Neutrophil (primary cell): ENCODE results near the gene HSP90AA1.
"Not testable (repeated sequence)": the region's sequence is repeated elsewhere in the genome, so short reads cannot be mapped to it uniquely, and the experiment has no call there.

ENCODE experiments used
- H3K27ac ChIP-seq: fragments of 200-600 bp; sonication (generic); 2 replicates; pipeline ENCODE4 v1.5.1; 2016; ENCODE audit warnings: mild to moderate bottlenecking, moderate library complexity
- H3K27me3 ChIP-seq: fragments of 200-600 bp; sonication (generic); 2 replicates; pipeline ENCODE4 v1.6.0; 2016; ENCODE audit warnings: mild to moderate bottlenecking
- H3K36me3 ChIP-seq: fragments of 200-600 bp; sonication (generic); 2 replicates; pipeline ENCODE4 v1.5.1; 2017
- H3K4me1 ChIP-seq, 2 experiments: fragments of 200-600 bp in 1 of 2; sonication (generic) in 1 of 2; 1 replicate in 1 of 2; 2 replicates in 1 of 2; pipeline versions ENCODE4 v1.5.1 to v1.6.1; 2013 to 2016; ENCODE audit warnings: low read depth in 1 of 2, low read length in 1 of 2, mild to moderate bottlenecking in 1 of 2, moderate library complexity in 1 of 2; ENCODE audit not compliant: control insufficient read depth in 1 of 2, insufficient read depth in 1 of 2
- H3K4me3 ChIP-seq, 2 experiments: fragments of 200-600 bp in 1 of 2; sonication (generic) in 1 of 2; 1 replicate in 1 of 2; 2 replicates in 1 of 2; pipeline ENCODE4 v1.5.1; 2013 to 2016; ENCODE audit warnings: low read depth in 1 of 2, low read length in 1 of 2, mild to moderate bottlenecking in 1 of 2, moderate library complexity in 1 of 2
- H3K9me3 ChIP-seq: fragments of 200-600 bp; sonication (generic); 2 replicates; pipeline ENCODE4 v1.5.1; 2016
- TF ChIP-seq, protein P1 (sequence below): fragments of 200-600 bp; sonication (generic); IDR thresholded peaks from 2 replicates; pipeline ENCODE4 v1.5.1; 2016; ENCODE audit warnings: antibody characterized with exemption

The HSP90AA1 gene

DNA sequence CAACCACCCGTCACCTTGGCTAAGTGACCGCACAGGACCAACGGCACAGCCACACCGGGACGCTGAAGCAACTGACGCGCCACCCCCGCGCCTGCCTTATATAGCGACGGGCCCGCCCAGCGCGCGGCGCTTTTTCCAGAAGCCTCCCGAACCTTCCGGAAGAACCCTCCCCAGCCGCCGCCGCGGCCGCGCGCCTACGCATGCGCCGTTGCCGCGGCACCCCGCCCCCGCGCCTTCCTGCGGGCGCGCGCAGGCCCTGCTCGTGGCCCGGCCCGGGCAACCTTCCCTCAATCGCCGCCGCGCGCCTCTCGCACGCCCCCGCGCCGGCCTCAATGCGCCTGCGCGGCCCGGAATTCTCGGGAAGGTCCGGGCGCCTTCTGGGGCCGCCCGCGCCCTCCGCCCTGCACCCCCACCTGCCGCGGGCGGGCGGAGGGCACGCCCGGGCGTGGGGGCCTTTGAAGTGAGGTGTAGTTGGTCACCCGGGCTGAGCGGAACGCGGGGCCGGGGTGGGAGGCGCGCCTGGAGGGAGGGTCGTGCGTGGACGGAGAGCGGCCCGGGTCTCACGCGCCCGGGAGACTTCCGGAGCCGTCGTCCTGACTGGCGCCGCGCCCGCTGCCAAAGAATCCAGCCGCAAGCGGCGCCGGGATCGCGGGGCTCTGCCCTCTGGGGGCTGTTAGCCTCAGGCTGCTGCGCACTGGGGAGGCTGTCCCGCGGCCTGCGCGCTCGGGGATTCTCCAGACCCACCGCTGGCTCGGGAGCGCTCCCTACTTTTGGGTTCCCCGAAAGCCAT is at the start of gene HSP90AA1:
TSS of gene HSP90AA1 (minus strand) at position 73 of the 790 bp plus-strand sequence. CDS start 666 bp downstream, outside the sequence.
- TF ChIP-seq, protein P1, sequence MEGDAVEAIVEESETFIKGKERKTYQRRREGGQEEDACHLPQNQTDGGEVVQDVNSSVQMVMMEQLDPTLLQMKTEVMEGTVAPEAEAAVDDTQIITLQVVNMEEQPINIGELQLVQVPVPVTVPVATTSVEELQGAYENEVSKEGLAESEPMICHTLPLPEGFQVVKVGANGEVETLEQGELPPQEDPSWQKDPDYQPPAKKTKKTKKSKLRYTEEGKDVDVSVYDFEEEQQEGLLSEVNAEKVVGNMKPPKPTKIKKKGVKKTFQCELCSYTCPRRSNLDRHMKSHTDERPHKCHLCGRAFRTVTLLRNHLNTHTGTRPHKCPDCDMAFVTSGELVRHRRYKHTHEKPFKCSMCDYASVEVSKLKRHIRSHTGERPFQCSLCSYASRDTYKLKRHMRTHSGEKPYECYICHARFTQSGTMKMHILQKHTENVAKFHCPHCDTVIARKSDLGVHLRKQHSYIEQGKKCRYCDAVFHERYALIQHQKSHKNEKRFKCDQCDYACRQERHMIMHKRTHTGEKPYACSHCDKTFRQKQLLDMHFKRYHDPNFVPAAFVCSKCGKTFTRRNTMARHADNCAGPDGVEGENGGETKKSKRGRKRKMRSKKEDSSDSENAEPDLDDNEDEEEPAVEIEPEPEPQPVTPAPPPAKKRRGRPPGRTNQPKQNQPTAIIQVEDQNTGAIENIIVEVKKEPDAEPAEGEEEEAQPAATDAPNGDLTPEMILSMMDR, result peak; percentile 40
- Histone ChIP-seq H3K36me3 (peaks cover 35% of the 10 kb centered on the region), H3K9me3 (no peaks in the 10 kb centered on the region), H3K4me3 (peak within 1 kb of the TSS; percentile 94 to 99), H3K4me1 (peaks cover 25 to 30% of the 10 kb centered on the region in 2 experiments), H3K27me3 (no peaks in the 10 kb centered on the region), H3K27ac (peak within 1 kb of the TSS; percentile 92)

DNA sequence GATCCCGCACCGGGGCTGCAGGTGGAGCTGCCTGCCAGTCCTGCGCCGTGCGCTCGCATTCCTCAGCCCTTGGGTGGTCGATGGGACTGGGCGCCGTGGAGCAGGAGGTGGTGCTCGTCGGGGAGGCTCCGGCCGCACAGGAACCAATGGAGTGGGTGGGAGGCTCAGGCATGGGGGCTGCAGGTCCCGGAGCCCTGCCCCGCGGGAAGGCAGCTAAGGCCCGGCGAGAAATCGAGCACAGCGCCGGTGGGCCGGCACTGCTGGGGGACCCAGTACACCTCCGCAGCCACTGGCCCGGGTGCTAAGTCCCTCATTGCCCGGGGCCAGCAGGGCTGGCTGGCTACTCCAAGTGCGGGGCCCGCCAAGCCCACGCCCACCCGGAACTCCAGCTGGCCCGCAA is 48.6 kb upstream of the HSP90AA1 start:
- not testable (repeated sequence) for H3K27ac ChIP-seq, H3K4me3 ChIP-seq, H3K9me3 ChIP-seq, H3K36me3 ChIP-seq
- peaks cover 13% of the 10 kb centered on the region for H3K27me3 ChIP-seq
- H3K4me1 ChIP-seq, result peaks cover 10 to 14% of the 10 kb centered on the region in 2 experiments

DNA sequence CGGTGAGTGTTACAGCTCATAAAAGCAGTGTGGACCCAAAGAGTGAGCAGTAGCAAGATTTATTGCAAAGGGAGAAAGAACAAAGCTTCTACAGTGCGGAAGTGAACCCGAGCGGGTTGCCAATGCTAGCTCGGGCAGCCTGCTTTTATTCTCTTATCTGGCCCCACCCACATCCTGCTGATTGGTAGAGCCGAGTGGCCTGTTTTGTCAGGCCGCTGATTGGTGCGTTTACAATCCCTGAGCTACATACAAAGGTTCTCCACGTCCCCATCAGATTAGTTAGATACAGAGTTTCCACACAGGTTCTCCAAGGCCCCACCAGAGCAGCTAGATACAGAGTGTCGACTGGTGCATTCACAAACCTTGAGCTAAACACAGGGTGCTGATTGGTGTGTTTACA is 47.9 kb upstream of the HSP90AA1 start:
- Histone ChIP-seq H3K4me1 (peaks cover 7 to 11% of the 10 kb centered on the region in 2 experiments), H3K27me3 (peaks cover 13% of the 10 kb centered on the region)
- not testable (repeated sequence) for H3K9me3 ChIP-seq, H3K36me3 ChIP-seq, H3K4me3 ChIP-seq, H3K27ac ChIP-seq

DNA sequence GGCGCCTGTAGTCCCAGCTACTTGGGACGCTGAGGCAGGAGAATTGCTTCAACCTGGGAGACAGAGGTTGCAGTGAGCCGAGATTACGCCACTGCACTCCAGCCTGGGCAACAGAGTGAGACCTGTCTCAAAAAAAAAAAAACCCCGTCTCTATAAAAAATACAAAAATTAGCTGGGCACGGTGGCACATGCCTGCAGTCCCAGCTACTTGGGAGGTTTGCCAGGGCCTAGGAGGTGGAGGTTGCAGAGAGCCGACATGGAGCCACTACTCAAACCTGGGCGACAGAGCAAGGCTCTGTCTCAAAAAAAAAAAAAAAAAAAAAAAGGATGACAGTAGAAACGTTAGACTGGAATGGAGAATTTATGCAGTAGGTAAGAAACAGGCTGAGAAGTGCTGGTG is 47.2 kb upstream of the HSP90AA1 start:
- H3K27me3 ChIP-seq, H3K4me3 ChIP-seq, H3K36me3 ChIP-seq, H3K27ac ChIP-seq, H3K9me3 ChIP-seq, H3K4me1 ChIP-seq: not testable (repeated sequence)

DNA sequence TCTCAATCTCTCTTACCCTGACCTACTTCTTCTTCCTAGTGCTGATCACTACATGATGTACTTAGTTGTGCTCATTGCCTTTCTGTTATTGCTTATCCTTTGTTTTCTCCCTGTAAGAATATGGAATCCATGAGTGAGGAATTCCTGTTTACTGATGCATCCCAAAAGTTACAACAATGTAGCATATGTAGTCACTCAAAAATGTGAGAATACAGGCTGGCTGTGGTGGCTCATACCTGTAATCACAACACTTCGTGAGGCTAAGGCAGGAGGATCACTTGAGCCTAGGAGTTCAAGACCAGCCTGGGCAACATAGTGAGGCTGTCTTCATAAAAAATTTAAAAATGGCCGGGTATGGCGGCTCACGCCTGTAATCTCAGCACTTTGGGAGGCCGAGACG is 44.9 kb upstream of the HSP90AA1 start:
- Histone ChIP-seq H3K4me1 (no peaks in the 10 kb centered on the region), H3K9me3 (no peaks in the 10 kb centered on the region), H3K27ac (no peak overlapping the region), H3K4me3 (no peak overlapping the region), H3K36me3 (no peaks in the 10 kb centered on the region), H3K27me3 (no peaks in the 10 kb centered on the region)
- TF ChIP-seq, protein P1, result no peak

DNA sequence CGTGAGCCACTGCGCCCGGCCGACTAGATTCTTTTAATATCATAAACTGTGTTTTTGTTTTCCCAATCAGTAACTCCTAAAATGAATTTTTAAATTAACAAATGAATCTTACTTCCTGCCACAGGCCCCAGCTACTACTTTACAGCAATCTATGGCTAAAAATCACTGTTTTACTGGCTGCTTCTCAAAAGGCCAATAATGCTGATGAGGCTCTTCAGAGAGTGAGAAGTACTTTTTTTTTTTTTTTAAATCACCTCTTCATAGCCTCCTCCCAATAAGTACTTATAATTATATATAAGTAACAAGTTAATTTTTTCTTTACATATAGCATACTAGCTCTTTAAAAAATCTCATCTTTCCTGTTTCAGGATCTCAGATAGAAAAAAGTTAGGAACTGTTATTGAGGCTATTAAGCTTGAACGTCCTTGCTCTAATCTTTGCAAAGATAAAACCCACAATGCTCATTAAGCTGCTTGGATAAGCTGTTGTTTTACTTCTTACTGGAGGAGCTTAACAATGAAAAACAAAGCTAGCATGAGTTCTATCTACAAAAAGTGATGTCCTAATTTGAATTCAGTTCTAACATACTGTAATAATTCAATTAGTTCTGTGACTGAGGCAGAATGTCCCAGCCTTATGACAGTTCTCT is 40.1 kb upstream of the HSP90AA1 start:
- no peaks in the 10 kb centered on the region for H3K36me3 ChIP-seq
- TF ChIP-seq, protein P1, result no peak
- H3K4me3 ChIP-seq, result no peak overlapping the region
- no peaks in the 10 kb centered on the region for H3K27me3 ChIP-seq
- no peaks in the 10 kb centered on the region for H3K9me3 ChIP-seq
- H3K27ac ChIP-seq, result no peak overlapping the region
- no peaks in the 10 kb centered on the region for H3K4me1 ChIP-seq

DNA sequence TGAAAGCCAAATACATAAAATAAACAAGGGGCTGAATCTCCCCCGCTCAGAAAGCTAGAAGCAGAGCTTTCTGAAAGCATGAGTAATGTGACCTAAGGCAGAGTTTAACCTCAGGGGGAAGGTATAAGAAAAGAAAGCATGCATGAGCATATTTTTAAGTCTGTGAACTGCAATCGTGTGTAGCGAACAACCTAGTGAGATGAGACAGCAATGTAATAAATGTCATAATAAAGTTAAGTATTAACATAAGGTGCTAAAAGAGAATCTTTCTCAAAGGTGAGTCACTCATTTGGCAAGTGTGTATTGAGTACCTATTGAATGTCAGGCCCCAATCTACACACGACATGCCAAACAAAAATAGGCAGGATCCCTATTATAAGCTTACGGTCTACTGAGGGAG is 38.7 kb upstream of the HSP90AA1 start:
- no peaks in the 10 kb centered on the region for H3K4me1 ChIP-seq
- H3K4me3 ChIP-seq, result no peak overlapping the region
- H3K9me3 ChIP-seq, result no peaks in the 10 kb centered on the region
- no peak overlapping the region for H3K27ac ChIP-seq
- no peaks in the 10 kb centered on the region for H3K36me3 ChIP-seq
- TF ChIP-seq, protein P1, result no peak
- no peaks in the 10 kb centered on the region for H3K27me3 ChIP-seq
